NCI-H2107 (cell line): ENCODE results near the gene IFT43.
A peak's percentile ranks its signal among the peaks of the same experiment; 100 is the strongest.
"Not testable (repeated sequence)": the region's sequence is repeated elsewhere in the genome, so short reads cannot be mapped to it uniquely, and the experiment has no call there.

Source experiments
- DNase-seq: peaks from one replicate; lab custom pipeline; 2025; lab: John Stamatoyannopoulos, UW

Gene IFT43

DNA sequence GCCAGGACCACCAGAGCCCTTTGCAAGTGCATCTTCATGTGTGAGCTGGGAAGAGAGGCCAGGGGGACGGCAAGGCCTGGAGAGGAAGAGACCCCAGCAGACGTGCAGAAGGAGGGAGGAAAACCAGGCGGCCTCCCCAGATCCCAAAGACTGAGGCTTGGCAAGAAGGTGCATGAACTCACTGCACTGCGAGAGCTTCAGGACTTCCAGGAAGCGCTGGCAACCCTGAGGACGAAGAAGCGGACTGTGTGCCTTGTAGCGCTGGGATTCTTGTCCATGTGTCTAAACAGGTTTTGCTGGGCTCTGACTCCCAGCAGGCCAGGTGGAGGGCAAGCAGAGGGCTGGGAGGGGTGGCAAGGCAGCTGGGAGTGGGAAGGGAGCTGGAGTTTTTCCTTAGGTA lies 4.7 kb upstream of the IFT43 start:
- DNase-seq = peak; percentile 15

DNA sequence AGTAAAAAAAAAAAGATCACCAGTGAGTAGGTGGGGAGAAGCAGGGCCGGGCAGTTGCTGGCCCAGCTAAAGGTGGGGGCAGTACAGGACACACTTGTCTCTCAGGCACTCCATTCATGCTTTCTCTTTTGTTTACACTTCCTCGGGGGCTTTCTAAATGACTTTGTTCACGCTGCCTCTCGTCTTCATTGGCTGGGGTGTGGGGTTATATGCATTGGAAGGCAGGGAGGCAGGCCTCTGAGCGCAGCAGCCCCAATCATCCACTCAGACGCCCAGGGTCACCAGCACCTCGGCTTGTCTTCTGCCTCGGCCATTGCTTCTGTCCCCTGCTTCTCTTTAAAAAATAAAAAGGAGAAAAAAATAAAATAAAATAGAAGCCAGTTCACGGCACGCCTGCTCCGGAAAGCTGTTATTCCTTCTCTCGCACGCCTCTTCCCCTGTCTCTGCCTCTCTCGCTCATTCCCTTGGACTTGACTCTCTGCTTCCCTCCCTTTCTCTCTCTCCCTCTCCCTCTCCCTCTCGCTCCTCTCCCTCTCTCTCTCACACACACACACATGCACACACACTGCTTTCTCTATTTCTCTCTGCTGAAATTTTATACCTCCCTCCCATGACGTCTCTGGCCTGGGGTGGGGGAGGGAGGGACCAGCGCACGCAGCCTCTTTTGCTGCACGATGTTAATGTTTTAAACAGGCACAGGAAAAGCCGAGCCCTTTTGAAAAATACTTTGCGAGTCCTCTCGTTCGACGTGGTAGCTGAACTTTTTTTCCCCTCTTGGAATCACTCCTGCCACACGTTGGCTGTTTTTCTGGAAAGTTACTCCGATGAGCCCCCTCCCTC lies 3.9 kb upstream of the IFT43 start, which contains the start of gene TGFB3:
Gene TGFB3, minus strand, starts transcription at position 570 of the 840 bp plus-strand sequence. CDS start 1,102 bp downstream, outside the sequence.
- DNase-seq = peak; percentile 53

- peak; percentile 77 for DNase-seq
These were observed 3.1 kb upstream of the IFT43 start for GRCh38 chr14:75982266-75983018.

DNA sequence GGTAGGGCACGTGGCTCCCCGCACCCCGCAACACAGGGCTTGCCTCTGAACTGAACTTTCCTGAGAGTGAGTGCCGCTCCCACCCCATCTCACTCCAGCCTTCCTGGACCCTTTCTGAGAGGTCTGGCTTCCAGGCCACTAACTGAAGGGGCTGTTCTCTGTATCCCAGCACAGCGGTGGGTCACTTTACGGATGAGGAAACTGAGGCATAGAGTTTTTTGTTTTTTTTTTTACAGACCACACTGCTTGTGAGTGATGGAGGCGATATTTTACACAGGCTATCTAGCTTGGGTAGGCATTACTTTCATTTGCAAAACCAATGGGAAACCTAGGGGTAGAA lies 2.6 kb upstream of the IFT43 start:
- no peak for DNase-seq

DNA sequence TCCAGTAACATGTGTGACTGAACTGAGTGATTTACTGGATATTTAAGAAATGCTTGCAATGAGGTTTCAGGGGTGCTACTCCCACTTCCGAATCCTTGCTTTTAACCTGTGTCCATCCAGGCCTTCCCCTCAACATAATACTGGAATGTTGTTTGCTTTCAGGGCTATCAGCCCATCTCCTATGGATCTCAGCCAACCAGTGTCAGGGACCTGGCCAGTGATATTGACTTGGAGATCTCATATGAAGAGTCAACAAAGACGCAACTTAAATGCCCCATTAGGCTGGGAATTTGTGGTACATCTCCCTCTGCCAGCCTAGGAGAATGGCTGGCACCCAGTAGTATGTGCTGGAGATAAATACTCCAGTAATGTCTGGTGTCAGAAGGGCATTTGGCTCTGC lies 889 bp upstream of the IFT43 start:
- DNase-seq = no peak

DNA sequence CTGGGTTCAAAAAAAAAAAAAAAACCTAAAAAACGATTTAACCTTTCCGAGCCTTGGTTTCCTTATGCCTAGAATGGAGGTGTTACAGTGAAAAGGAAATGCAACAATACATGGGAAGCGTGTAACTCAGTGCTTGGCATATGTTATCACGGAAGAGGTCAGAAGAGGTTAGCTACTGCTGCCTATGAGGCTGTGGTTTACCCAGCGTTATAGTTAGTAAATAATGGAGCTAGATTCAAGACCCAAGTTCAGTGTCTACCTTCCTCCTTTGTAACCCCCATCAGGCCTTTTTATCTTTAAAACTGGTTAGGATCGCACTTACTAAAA lies 839 bp downstream of the IFT43 start:
- no peak for DNase-seq

- DNase-seq = no peak
These were observed 1.8 kb downstream of the IFT43 start for GRCh38 chr14:75987201-75987970.

GRCh38 chr14:75989134-75989533 lies 3.6 kb downstream of the IFT43 start:
- DNase-seq = no peak

- no peak for DNase-seq
These were observed 4.7 kb downstream of the IFT43 start for GRCh38 chr14:75990297-75990696.

- DNase-seq = no peak
These were observed 6.2 kb downstream of the IFT43 start for GRCh38 chr14:75991753-75992152.

DNA sequence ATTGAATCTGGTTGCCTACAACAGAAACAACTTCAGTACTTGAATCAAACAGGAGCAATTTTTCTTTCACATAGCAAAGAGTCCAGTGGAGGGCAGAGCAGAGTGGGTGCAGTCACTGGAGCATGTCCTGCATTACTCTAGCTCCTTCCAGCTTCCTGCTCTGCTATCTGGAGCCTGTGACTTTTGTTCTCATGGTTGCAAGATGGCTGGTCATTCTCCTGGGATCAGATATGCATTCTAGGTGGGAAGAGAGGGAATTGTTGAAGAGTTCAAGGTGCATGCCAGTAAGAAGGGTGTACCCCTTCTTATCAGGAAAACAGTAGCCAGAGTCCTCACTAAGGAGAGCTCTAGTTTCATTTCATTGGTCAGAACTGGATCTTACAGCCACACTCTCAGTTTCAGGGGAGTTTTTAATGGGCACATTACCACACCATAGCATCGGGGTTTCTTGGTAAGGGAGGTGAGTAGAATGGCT lies 8.0 kb downstream of the IFT43 start:
- no peak for DNase-seq

GRCh38 chr14:75995372-75996041 lies 9.9 kb downstream of the IFT43 start:
- no peak for DNase-seq

DNA sequence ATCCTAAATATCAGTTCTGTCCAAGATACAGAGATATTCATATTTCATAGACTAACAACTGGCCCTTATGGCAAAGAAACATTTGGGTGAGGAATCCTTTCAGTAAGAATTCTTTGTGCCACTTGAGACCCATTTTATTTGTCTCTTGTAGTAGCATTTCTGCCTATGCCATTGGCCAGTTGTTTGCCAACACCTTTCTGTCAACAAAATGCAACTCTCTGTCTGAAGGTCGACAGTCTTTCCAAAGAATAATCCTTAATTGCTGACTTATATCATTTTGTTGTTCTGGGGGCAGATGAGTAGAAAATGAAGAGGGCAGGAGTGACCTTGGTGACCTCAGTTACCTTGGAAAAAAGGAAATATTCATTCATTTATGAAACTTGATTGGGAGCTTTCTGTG lies 10.9 kb downstream of the IFT43 start:
- no peak for DNase-seq

GRCh38 chr14:75999511-76000190 lies 14.1 kb downstream of the IFT43 start:
- no peak for DNase-seq

DNA sequence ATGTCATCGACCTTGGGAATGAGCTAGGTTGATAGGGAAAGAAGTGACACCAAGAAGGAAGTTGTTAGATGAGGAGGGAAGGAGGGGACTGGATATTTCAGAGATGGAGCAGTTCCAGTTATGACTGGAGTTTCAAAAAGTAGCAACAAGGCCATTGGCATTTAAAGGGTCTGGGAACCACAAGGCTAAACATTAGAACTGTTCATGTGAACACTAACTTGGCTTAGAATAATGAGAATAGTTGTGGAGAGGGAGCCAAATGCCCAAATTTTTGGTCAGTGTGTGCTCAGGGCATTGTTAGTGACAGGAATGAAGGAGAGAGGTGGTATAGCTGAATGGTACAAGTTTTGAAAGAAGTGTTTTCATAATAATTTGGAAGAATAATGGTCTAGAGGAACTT lies 16.8 kb downstream of the IFT43 start:
- DNase-seq = no peak

DNA sequence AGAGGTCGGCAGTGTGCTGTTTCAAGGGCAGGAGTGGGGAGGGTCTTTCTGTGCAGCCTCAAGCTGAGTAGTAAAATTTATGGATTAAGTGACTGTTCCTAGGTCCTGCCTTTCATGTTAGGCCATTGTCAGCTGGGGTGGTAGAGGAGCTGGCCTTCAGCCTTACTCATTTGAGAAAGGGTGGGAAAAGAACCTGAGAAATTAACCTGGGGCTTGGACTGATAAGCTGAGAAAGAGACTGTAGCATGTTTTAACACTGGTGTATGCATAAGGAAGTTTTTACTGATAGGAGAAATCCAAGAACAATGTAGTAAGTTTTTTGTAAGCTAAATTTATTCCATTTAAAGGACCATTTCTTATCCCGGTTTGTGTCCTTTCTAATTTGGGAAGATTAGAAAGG lies 20.7 kb downstream of the IFT43 start:
- DNase-seq = no peak

- no peak for DNase-seq
These were observed 21.8 kb downstream of the IFT43 start for GRCh38 chr14:76007379-76007778.

- no peak for DNase-seq
These were observed 22.3 kb downstream of the IFT43 start for GRCh38 chr14:76007852-76008251.

DNA sequence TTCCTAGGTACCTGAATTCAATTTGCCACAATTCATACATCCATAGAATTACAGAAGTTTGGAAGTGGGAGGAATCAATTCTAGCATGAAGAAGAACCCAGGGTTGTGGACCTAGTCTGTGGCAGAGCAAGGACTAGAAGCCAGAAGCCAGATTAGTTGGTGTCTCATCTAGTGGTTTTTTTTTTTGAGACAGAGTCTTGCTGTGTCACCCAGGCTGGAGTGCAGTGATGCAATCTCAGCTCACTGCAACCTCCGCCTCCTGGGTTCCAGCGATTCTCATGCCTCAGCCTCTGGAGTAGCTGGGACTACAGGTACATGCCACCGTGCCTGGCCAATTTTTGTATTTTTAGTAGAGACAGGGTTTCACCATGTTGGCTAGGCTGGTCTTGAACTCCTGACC lies 24.1 kb downstream of the IFT43 start:
- not testable (repeated sequence) for DNase-seq

DNA sequence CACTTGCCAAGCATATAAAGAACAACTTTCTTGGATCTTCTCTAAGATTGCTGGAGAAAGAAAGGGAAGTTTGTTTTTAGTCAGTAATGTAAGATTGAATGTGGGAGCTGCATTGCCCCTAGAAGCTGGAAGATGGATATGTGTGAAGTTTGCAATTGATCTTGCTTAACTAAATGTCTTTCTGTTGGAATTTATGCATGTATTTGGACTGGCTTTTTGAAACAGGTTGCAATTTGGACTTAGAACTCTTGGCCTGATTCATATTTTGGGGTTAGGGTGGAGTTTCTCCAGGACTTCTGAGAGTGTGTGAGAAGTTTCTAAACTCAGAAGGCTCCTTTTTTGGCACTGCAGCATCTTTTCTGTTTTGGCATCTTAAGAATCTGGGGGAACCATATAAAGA lies 26.4 kb downstream of the IFT43 start:
- no peak for DNase-seq

DNA sequence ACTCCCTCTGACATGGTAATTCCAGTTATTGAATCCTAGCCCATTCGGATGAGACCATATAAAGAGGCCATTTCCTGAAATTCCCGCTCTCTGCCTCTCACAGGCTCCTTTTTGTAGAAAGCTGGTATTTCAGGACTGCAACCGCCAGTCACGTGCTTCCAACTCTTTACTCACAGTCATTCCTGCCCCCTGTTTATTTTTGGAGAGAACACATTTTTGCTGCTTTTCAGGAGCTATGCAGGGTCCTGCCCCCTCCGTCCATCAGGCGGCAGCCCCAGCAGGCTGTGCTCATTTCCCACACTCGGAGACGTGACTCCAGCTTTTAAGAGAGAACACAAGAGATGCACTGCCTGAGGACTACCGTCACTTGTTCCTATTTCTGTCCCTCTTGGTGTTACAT lies 26.8 kb downstream of the IFT43 start:
- no peak for DNase-seq

DNA sequence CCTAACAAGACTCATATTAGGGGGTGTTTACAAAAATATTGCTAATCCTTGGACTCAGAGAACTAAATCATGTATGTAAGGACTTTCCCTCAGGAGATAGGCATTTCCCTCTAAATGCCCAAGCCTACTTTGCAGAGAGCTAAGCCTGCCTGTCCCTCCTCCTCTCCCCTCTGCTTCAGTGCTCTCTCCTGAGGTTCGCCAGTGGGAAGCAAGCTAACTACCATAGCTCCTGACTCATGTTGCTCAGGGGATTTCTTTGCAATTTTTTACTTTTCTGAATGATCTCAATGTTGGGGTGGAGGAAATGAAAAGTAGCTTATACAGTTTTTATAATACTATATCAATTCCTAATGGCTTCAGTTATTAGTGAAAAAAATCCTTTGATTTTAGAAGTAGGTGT lies 29.6 kb downstream of the IFT43 start:
- DNase-seq = no peak
